ENCODE results near the gene DHX16.
"Not testable (repeated sequence)": the region's sequence is repeated elsewhere in the genome, so short reads cannot be mapped to it uniquely, and the experiment has no call there.

The DHX16 gene

DNA sequence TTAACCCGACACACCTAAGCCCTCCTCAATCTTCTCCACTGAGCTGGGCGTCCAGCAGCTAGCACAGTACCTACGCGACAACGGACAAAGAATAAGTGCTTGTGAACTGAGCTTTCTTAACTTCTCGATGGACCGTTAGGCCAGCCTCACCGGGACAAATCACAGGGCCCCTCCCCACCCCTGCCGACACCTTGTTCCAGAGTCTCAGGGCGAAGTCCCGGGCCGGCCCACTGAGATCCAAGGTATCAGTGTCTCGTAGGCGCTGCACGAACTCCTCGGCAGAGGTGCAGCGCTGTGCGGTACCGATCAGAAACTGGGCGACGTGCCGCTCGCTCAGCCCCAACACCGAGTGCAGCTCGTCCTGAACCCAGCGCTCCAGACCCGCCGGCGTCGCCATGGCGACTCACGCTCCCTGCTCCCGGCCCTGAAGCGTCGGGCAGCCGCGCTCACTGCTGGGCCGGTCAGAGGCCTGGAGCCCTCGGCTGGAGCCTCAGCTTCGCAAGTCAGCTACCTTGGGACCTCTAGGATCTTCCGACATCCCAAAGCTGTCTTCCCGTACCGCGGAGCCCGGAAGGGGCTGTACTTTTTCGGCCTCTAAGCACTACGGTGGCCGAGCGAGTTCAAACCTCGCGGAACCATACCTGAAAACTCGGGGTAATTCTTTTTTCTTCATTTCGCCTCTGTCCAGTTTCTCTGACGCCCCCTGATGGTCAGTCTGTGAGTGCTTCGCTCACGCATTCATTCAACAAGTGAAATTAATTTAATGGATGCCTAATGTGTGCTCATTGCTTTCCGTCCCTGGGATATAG lies at the start of gene DHX16:
Gene DHX16, minus strand, starts transcription at position 562 of the 809 bp plus-strand sequence. Its CDS starts 165 bp downstream, at position 397.
- H3K4me1 ChIP-seq (ENCODE audit: control insufficient read depth in 1 of 2, insufficient read depth in 1 of 2, low read depth in 1 of 2, low read length in 1 of 2), result peaks cover 25 to 26% of the 10 kb centered on the region in 2 experiments
- H3K27me3 ChIP-seq, result no peaks in the 10 kb centered on the region
- no peaks in the 10 kb centered on the region for H3K9me3 ChIP-seq
- TF ChIP-seq, protein P1, sequence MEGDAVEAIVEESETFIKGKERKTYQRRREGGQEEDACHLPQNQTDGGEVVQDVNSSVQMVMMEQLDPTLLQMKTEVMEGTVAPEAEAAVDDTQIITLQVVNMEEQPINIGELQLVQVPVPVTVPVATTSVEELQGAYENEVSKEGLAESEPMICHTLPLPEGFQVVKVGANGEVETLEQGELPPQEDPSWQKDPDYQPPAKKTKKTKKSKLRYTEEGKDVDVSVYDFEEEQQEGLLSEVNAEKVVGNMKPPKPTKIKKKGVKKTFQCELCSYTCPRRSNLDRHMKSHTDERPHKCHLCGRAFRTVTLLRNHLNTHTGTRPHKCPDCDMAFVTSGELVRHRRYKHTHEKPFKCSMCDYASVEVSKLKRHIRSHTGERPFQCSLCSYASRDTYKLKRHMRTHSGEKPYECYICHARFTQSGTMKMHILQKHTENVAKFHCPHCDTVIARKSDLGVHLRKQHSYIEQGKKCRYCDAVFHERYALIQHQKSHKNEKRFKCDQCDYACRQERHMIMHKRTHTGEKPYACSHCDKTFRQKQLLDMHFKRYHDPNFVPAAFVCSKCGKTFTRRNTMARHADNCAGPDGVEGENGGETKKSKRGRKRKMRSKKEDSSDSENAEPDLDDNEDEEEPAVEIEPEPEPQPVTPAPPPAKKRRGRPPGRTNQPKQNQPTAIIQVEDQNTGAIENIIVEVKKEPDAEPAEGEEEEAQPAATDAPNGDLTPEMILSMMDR (IDR thresholded peaks at IDR 0.05), result peak; percentile 85
- H3K27ac ChIP-seq, result peak within 1 kb of the TSS; percentile 87
- peaks cover 47% of the 10 kb centered on the region for H3K36me3 ChIP-seq
- peak within 1 kb of the TSS; percentile 84 to 98 for H3K4me3 ChIP-seq (ENCODE audit: low read depth in 1 of 2, low read length in 1 of 2)

DNA sequence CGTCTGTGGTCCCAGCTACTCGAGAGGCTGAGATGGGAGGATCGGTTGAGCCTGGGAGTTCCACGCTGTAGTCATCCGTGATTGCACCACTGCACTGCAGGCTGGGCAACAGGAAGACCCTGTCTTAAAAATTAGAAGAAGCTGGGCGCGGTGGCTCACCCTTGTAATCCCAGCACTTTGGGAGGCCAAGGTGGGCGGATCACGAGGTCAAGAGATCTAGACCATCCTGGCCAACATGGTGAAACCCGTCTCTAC lies 49.1 kb upstream of the DHX16 start:
- not testable (repeated sequence) for H3K27me3 ChIP-seq, H3K9me3 ChIP-seq
- H3K4me1 ChIP-seq (ENCODE audit: control insufficient read depth in 1 of 2, insufficient read depth in 1 of 2, low read depth in 1 of 2, low read length in 1 of 2), result peaks cover 49 to 55% of the 10 kb centered on the region in 2 experiments
- H3K4me3 ChIP-seq (ENCODE audit: low read depth in 1 of 2, low read length in 1 of 2), result peak overlapping the region; percentile 88 to 92
- H3K36me3 ChIP-seq, result peaks cover 47% of the 10 kb centered on the region
- H3K27ac ChIP-seq, result peak overlapping the region; percentile 97

DNA sequence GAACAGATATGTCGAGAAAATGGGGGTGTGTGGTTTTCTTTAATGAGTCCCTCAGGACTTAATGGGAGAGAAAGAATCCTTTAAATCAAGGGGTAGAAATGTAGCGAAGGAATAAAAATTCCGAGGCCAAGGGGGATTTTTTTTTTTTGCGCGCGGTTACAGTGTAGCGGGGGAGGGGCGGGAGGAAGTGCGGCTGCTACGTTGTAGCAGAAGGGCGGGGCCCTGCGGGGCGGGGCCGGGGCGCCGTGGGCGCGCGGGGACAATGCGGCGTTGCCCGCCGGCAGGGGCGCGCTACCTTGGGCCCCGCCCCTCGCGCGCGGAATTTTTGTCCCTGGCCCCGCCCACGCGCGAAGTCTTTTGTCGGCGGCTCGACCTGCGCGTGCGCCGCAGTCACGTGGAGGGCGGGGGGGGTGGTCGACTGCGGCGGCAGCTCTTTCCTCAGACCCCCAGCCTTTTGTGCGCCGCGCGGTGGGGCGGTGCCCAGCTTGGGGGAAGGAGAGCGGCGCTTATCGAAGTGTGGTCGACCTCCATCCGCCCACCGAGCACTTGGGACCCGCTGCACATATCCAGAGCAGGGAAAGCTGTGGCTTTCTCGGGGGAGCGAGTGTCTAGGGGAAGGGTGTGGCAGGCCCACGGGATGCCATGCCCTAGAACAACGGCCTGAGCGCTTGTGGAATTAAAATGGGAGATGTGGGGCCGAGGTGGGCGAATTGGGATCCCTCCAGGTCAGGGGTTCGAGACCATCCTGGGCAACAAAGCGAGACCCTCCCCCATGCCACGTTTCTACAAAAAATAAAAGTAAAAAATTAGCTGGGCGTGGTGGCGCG lies 48.6 kb upstream of the DHX16 start:
- Histone ChIP-seq H3K4me3 (ENCODE audit: low read depth in 1 of 2, low read length in 1 of 2) (peak overlapping the region; percentile 88 to 92), H3K36me3 (peaks cover 42% of the 10 kb centered on the region), H3K4me1 (ENCODE audit: control insufficient read depth in 1 of 2, insufficient read depth in 1 of 2, low read depth in 1 of 2, low read length in 1 of 2) (peaks cover 54 to 61% of the 10 kb centered on the region in 2 experiments), H3K9me3 (no peaks in the 10 kb centered on the region), H3K27ac (peak overlapping the region; percentile 97), H3K27me3 (no peaks in the 10 kb centered on the region)
- TF ChIP-seq, protein P1 (IDR thresholded peaks at IDR 0.05), result peak; percentile 91

DNA sequence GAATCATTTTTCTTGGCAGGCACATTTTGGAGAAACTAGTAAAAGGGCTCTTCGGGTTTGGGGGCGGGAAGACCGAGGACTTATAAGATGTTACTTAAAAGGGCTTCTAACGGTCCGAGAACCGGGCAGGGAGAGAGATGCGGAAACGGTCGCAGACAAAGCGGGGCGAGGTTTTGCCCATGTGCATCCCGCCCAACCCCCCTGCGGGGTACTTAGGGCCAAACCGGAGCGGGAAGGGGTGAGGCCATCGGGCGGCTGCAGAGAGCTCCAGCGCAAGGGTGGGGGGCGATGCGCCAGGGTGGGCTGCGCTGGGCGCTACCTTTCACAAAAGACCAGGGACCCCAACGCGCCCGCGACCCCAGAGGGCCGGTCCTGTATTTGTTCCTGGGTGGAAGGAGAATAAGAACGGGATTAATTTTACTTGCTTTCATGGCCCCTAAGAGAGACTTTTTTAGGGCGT lies 48.0 kb upstream of the DHX16 start:
- no peaks in the 10 kb centered on the region for H3K9me3 ChIP-seq
- TF ChIP-seq, protein P1 (IDR thresholded peaks at IDR 0.05), result no peak
- peak overlapping the region; percentile 97 for H3K27ac ChIP-seq
- H3K4me3 ChIP-seq (ENCODE audit: low read depth in 1 of 2, low read length in 1 of 2), result peak overlapping the region; percentile 88 to 92
- H3K4me1 ChIP-seq (ENCODE audit: control insufficient read depth in 1 of 2, insufficient read depth in 1 of 2, low read depth in 1 of 2, low read length in 1 of 2), result peaks cover 57 to 64% of the 10 kb centered on the region in 2 experiments
- no peaks in the 10 kb centered on the region for H3K27me3 ChIP-seq
- H3K36me3 ChIP-seq, result peaks cover 35% of the 10 kb centered on the region

DNA sequence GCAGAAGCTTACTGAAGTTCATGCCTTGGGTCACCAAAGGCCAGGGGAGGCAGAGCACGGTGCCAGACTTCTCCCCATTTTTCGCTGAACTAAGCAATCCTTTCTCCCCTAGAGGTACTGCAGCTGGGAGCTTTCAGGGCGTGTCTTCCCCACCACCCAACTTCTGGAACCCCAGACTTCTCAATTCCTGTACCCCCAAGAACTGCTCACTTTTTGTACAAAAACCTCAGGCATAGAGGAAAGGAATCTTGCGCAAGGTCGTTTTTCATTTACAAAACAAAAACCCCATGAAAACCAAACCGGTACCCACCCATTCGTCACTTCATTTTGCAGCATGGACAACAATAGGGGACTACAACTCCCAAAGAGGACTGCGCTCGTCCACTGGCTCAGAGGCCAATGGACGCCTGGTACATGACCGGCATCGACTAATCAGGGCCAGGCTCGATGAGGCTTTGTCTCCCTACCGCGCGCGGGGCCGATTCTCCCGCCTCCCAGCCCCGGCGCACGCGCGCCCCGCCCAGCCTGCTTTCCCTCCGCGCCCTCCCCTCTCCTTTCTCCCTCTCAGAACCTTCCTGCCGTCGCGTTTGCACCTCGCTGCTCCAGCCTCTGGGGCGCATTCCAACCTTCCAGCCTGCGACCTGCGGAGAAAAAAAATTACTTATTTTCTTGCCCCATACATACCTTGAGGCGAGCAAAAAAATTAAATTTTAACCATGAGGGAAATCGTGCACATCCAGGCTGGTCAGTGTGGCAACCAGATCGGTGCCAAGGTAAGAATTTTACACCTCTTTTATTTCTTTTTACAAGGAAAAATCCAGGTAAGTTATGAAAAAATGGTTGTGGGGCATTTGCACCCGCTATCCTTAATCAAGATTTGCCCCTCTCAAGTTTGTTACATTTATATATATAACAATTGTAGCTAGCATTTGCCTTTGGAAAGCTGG lies 47.3 kb upstream of the DHX16 start, which contains the start of gene TUBB:
Gene TUBB, plus strand, starts transcription at position 562 of the 947 bp plus-strand sequence. Its CDS starts 155 bp downstream, at position 717.
- peak within 1 kb of the TSS; percentile 97 for H3K27ac ChIP-seq
- H3K4me1 ChIP-seq (ENCODE audit: control insufficient read depth in 1 of 2, insufficient read depth in 1 of 2, low read depth in 1 of 2, low read length in 1 of 2), result peaks cover 57 to 62% of the 10 kb centered on the region in 2 experiments
- TF ChIP-seq, protein P1 (IDR thresholded peaks at IDR 0.05), result no peak
- no peaks in the 10 kb centered on the region for H3K27me3 ChIP-seq
- no peaks in the 10 kb centered on the region for H3K9me3 ChIP-seq
- H3K36me3 ChIP-seq, result peaks cover 28% of the 10 kb centered on the region
- peak within 1 kb of the TSS; percentile 88 to 92 for H3K4me3 ChIP-seq (ENCODE audit: low read depth in 1 of 2, low read length in 1 of 2)
